Measurements from ENCODE around the gene CFAP73. TPM values are rescaled to one million over a fixed set of nuclear protein-coding genes. Genes with fewer than 3 reads are reported as not detected.

Gene CFAP73
- total RNA-seq, 2 donors from 2014 or later = not detected

DNA sequence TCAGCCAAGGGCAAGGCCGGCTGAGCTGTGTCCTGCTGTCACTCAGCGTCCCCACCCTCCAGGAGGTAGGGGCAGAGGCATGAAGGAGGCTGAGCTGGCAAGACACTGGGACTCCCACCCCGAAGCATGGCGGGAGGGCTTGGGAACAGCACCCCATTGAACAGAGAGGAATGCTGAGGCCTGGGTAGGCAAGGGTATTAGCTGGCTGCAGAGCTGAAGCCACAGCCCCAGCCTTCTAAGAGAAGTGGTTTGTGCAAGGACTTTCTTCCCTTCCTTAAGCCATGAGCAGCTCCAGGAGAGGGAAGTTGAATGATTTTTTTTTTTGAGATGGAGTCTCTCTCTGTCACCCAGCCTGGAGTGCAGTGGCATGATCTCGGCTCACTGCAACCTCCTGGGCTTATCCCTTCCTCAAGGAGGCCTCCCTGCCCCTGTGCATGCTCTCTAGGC is 6.6 kb upstream of the CFAP73 start:
- no peaks in the 10 kb centered on the region for H3K27me3 ChIP-seq (replicated peaks; ENCODE audit: insufficient read depth)
- no peaks in the 10 kb centered on the region for H3K4me1 ChIP-seq (ENCODE audit: control insufficient read depth in 1 of 2, low read depth in 2 of 2)
- no peak for TF ChIP-seq CTCF (IDR thresholded peaks at IDR 0.05)
- no peaks in the 10 kb centered on the region for H3K36me3 ChIP-seq
- ATAC-seq (ENCODE audit: insufficient number of reproducible peaks, low FRiP score, low read depth) = no peak
- peak overlapping the region in 1 of 2 donors; percentile 5 for H3K27ac ChIP-seq
- H3K4me3 ChIP-seq = no peak overlapping the region
- no peak for DNase-seq (ENCODE audit: low spot score)
- H3K9me3 ChIP-seq = peaks cover 3% of the 10 kb centered on the region

- ATAC-seq (ENCODE audit: insufficient number of reproducible peaks, low FRiP score, low read depth) (no peak), DNase-seq (ENCODE audit: low spot score) (no peak)
- Histone ChIP-seq H3K9me3 (peaks cover 3% of the 10 kb centered on the region), H3K4me1 (ENCODE audit: control insufficient read depth in 1 of 2, low read depth in 2 of 2) (no peaks in the 10 kb centered on the region), H3K36me3 (no peaks in the 10 kb centered on the region), H3K27me3 (replicated peaks; ENCODE audit: insufficient read depth) (no peaks in the 10 kb centered on the region), H3K27ac (no peak overlapping the region), H3K4me3 (no peak overlapping the region)
- no peak for TF ChIP-seq CTCF (IDR thresholded peaks at IDR 0.05)
Measured at GRCh38 chr12:113143959-113144358, 5.6 kb upstream of the CFAP73 start.

GRCh38 chr12:113144806-113145205 is 4.7 kb upstream of the CFAP73 start:
- Histone ChIP-seq H3K27ac (no peak overlapping the region), H3K36me3 (no peaks in the 10 kb centered on the region), H3K4me3 (no peak overlapping the region), H3K4me1 (ENCODE audit: control insufficient read depth in 1 of 2, low read depth in 2 of 2) (peaks cover 0 to 4% of the 10 kb centered on the region in 2 donors), H3K9me3 (peaks cover 3% of the 10 kb centered on the region), H3K27me3 (replicated peaks; ENCODE audit: insufficient read depth) (no peaks in the 10 kb centered on the region)
- no peak for TF ChIP-seq CTCF (IDR thresholded peaks at IDR 0.05)
- ATAC-seq (ENCODE audit: insufficient number of reproducible peaks, low FRiP score, low read depth) = no peak
- no peak for DNase-seq (ENCODE audit: low spot score)

GRCh38 chr12:113145720-113146551 is 3.6 kb upstream of the CFAP73 start:
- Histone ChIP-seq H3K4me3 (no peak overlapping the region), H3K4me1 (ENCODE audit: control insufficient read depth in 1 of 2, low read depth in 2 of 2) (peaks cover 0 to 4% of the 10 kb centered on the region in 2 donors), H3K9me3 (peaks cover 3% of the 10 kb centered on the region), H3K27me3 (replicated peaks; ENCODE audit: insufficient read depth) (no peaks in the 10 kb centered on the region), H3K27ac (no peak overlapping the region), H3K36me3 (no peaks in the 10 kb centered on the region)
- ATAC-seq (ENCODE audit: insufficient number of reproducible peaks, low FRiP score, low read depth) (no peak), DNase-seq (ENCODE audit: low spot score) (no peak)
- no peak for TF ChIP-seq CTCF (IDR thresholded peaks at IDR 0.05)

DNA sequence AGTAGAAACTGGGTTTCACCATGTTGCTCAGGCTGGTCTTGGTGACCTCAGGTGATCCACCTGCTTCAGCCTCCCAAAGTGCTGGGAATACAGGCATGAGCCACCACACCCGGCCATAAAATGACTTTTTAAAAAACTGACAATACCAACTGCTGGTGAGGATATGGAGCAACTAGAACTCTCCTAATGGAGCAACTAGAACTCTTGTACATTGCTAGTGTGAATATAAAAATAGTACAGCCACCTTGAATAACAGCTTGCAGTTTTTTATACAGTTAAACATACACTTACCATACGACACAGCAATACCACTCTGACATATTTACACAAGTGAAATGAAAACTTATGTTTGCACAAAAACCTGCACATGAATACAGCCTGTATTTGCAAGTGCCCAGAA is 2.5 kb upstream of the CFAP73 start:
- H3K9me3 ChIP-seq = peaks cover 3% of the 10 kb centered on the region
- peaks cover 0 to 4% of the 10 kb centered on the region in 2 donors for H3K4me1 ChIP-seq (ENCODE audit: control insufficient read depth in 1 of 2, low read depth in 2 of 2)
- DNase-seq (ENCODE audit: low spot score) (no peak), ATAC-seq (ENCODE audit: insufficient number of reproducible peaks, low FRiP score, low read depth) (no peak)
- H3K36me3 ChIP-seq = no peaks in the 10 kb centered on the region
- no peak overlapping the region for H3K4me3 ChIP-seq
- H3K27ac ChIP-seq = no peak overlapping the region
- H3K27me3 ChIP-seq (replicated peaks; ENCODE audit: insufficient read depth) = no peaks in the 10 kb centered on the region
- no peak for TF ChIP-seq CTCF (IDR thresholded peaks at IDR 0.05)

Data from thoracic aorta (tissue), 2 donors.